ENCODE data around the gene ARHGAP9.
"Not testable (repeated sequence)": the region's sequence is repeated elsewhere in the genome, so short reads cannot be mapped to it uniquely, and the experiment has no call there.

ARHGAP9 gene

DNA sequence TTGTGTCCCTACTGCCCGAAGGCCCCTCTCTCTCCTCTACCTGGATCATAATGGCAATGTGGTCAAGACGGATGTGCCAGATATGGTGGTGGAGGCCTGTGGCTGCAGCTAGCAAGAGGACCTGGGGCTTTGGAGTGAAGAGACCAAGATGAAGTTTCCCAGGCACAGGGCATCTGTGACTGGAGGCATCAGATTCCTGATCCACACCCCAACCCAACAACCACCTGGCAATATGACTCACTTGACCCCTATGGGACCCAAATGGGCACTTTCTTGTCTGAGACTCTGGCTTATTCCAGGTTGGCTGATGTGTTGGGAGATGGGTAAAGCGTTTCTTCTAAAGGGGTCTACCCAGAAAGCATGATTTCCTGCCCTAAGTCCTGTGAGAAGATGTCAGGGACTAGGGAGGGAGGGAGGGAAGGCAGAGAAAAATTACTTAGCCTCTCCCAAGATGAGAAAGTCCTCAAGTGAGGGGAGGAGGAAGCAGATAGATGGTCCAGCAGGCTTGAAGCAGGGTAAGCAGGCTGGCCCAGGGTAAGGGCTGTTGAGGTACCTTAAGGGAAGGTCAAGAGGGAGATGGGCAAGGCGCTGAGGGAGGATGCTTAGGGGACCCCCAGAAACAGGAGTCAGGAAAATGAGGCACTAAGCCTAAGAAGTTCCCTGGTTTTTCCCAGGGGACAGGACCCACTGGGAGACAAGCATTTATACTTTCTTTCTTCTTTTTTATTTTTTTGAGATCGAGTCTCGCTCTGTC, 22.8 kb downstream of the ARHGAP9 start:
- DNase-seq (ENCODE audit: low spot score), result no peak

DNA sequence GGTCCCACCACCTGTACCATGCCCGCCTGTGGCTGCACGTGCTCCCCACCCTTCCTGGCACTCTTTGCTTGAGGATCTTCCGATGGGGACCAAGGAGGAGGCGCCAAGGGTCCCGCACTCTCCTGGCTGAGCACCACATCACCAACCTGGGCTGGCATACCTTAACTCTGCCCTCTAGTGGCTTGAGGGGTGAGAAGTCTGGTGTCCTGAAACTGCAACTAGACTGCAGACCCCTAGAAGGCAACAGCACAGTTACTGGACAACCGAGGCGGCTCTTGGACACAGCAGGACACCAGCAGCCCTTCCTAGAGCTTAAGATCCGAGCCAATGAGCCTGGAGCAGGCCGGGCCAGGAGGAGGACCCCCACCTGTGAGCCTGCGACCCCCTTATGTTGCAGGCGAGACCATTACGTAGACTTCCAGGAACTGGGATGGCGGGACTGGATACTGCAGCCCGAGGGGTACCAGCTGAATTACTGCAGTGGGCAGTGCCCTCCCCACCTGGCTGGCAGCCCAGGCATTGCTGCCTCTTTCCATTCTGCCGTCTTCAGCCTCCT, 23.4 kb downstream of the ARHGAP9 start:
- DNase-seq (ENCODE audit: low spot score), result no peak

DNA sequence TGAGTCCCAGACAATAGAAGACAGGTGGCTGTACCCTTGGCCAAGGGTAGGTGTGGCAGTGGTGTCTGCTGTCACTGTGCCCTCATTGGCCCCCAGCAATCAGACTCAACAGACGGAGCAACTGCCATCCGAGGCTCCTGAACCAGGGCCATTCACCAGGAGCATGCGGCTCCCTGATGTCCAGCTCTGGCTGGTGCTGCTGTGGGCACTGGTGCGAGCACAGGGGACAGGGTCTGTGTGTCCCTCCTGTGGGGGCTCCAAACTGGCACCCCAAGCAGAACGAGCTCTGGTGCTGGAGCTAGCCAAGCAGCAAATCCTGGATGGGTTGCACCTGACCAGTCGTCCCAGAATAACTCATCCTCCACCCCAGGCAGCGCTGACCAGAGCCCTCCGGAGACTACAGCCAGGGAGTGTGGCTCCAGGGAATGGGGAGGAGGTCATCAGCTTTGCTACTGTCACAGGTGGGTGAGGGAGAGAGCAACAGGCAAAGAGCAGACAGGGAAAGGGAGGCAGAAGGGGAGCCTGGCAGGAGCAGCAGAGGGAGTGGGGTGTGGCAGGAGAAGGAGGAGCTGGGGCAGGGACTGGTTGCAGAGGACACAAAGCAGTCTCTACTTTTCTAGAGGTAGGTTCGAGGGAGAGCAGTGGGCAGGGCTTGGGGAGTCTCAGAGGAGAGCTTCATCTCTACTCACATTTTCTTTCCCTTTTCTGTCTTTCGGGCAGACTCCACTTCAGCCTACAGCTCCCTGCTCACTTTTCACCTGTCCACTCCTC, 24.1 kb downstream of the ARHGAP9 start:
- DNase-seq (ENCODE audit: low spot score), result no peak

DNA sequence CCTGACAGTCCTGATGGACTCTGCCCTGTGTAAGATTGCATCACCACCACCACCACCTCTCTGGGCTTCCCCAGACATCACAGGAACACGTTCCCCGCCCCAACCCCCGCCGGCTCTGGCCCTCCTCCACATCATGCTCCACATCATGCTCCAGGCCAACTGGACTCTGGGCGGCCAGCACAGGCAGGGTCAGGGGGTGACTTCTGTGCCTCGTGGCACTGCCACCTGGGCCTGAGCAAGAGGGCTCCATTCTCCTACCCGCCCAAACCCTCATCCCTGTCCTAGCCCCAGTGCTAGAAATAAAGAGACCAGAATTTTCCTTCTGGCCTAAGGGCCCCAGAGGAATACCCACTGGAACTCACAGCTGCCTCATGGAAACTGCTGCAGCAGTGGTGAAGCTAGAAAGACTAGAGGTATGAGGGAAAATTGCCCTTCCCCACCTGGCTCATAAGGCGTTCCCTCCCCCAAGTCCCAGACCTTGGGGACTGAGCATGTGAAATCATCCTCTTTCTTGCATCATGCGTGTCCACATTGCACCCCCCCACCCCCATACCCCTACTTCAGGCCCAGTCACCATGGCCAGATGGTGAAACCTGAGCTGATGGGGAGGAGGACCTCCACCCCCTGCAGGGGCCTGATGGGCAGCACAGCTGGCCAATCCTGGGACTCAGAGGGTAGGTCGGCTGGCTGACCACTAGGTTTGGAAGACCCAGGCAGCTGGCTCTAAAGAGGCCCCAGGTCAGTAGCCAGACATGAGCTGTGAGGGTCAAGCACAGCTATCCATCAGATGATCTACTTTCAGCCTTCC, 24.9 kb downstream of the ARHGAP9 start, which contains the start of gene INHBE:
INHBE (plus strand) TSS at position 742 of the 808 bp plus-strand sequence. CDS start 230 bp downstream, outside the sequence.
- DNase-seq (ENCODE audit: low spot score), result no peak

DNA sequence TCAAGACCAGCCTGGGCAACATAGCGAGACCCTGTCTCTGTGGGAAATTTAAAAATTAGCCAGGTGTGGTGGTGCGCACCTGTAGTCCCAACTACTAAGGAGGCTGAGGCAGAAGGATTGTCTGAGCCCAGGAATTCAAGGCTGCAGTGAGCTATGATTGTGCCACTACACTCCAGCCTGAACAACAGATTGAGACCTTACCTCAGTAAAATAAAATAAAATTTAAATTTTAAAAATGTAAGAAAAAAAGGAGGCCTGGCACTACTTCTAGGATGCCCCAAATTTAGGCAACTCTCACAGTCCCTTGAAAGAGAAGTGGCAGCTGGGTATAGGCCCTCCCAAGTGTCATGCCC, 25.5 kb downstream of the ARHGAP9 start:
- no peak for DNase-seq (ENCODE audit: low spot score)

DNA sequence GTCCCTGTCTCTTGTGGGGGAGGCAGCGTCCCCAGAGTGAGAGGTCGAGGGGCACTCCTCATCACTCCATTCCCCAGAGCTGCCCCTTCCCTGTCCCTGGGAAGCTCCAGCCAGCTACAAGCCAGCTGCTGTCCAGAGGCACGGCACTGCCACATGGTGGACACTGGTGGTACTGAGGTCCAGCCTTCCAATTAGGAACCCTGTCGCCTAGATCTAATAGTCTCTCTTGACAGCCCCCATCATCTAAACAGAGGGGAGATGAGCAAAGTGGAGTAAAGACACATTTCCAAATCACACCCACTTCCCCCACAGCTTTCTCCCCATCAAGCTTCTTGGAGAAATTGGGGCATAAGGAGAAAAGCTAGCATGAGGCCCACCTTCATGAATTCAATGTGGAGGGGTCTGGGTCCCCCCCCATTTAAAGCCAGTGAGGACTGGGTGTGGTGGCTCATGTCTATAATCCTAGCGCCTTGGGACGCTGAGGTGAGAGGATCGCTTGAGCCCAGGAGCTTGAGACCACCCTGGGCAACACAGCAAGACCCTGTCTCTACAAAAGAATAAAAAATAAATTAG, 26.6 kb downstream of the ARHGAP9 start:
- peak; percentile 50 for DNase-seq (ENCODE audit: low spot score)

DNA sequence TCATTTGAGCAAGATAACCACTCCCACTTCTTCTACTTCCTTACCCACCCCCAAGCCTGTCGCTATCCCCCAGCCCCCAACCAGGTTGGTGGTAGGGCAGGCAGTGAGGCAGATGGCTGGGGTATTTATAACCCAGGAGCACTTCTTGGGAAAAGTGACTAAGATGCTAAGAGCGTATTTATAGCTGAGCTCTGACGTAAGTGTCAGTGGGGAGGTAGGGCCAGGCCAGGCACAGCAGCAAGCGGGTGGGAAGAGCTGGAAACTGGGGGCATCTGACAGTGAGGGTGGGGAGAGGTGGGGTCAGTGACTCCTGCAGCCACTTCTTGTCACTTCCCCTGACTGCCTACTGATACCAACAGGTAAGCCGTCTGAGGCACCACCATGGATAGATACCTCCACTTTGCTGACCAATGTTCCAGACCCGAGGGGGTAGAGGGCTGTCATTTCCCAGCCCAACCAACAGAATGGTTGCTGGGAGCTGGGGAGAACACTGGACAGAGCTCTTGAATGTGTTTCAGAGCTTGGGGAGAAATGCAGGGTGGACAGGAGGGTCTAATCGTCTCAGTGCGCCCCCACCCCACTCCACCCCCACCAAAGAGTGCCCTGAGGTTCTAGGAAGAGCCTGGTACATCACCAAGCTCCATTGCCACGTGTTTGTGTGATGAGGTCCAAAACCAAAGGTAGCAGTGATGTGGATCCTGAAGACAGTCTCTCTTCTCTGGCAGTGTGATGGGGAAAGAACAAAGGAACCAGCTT, 27.3 kb downstream of the ARHGAP9 start:
- DNase-seq (ENCODE audit: low spot score), result peak; percentile 71

DNA sequence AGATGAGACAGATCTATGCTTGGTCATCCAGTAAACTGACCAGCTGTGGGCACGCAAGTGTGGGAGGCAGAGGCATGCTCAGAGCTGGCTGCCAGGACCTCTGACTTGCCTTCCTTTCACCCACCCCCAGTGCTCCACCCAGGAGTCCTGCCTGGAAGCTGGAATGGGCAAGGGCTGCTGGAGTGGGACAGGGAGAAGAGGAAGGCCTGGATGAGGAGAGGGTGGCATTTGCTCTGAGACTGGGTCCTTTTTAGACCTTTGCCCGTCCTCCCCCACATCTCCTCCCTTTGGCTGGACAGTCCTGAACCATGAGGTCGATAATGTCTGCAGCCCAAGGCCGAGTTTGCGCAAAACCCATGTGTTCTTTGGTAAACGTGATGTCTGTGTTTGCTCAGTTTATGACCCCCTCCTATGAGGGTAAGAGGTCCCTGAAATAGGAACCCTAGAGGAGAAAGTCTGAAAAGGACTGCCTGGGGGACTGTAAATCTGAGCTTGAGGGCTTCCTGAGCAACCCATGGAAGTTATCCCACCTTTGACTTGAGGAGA, 28.4 kb downstream of the ARHGAP9 start:
- no peak for DNase-seq (ENCODE audit: low spot score)

DNA sequence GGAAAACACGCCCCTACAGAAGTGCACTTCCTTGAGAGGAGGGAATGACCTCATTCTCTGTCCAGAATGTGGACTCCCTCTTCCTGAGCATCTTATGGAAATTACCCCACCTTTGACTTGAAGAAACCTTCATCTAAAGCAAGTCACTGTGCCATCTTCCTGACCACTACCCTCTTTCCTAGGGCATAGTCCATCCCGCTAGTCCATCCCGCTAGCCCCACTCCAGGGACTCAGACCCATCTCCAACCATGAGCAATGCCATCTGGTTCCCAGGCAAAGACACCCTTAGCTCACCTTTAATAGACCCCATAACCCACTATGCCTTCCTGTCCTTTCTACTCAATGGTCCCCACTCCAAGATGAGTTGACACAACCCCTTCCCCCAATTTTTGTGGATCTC, 29.6 kb downstream of the ARHGAP9 start:
- DNase-seq (ENCODE audit: low spot score), result no peak

DNA sequence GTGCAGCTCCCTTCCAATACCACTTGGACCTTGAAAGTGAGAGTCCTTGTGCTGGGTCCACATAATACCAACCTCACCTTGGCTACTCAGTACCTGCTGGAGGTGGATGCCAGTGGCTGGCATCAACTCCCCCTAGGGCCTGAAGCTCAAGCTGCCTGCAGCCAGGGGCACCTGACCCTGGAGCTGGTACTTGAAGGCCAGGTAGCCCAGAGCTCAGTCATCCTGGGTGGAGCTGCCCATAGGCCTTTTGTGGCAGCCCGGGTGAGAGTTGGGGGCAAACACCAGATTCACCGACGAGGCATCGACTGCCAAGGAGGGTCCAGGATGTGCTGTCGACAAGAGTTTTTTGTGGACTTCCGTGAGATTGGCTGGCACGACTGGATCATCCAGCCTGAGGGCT, 30.3 kb downstream of the ARHGAP9 start:
- DNase-seq (ENCODE audit: low spot score), result no peak

DNA sequence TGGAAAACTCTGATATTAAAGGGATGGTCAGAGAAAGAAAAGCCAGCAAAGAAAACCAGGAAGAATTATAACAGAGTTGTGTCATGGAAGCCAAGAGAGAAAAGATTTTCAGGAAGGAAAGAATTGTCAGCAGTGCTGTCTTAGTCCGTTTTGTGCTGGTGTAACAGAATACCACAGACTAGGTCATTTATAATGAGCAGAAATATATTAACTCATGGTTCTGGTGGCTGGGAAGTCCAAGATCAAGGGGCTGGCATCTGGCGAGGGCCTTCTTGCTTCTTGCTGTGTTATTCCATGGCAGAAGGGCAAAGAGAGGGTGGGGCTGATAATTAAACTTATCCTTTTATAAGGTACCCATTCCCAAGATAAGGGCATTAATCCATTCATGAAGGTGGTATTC, 31.0 kb downstream of the ARHGAP9 start:
- no peak for DNase-seq (ENCODE audit: low spot score)

DNA sequence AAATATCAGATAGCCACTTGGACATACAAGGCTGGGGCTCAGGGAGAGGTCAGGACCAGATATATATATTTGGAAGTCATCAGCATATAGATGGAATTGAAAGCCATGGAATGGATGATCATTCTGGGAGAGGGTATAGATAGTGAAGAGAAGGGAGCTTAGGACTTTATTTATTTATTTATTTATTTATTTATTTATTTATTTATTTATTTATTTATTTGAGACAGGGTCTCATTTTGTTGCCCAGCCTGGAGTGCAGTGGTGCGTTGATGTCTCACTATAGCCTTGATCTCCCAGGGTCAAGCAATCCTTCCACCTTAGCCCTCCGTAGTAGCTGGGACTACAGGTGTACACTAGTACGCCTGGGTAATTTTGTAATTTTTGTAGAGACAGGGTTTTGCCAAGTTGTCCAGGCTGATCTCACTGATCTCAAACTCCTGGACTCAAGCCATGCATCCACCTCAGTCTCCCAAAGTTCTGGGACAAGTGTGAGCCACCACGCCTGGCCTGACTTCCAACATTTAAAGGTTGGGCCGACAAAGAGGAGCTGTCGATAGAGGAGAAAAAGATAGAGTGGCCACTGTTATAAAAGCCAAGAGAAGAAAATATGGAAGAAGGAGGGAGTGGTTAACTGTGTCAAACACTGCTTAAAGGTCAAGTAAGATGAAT, 33.2 kb downstream of the ARHGAP9 start:
- no peak for DNase-seq (ENCODE audit: low spot score)

DNA sequence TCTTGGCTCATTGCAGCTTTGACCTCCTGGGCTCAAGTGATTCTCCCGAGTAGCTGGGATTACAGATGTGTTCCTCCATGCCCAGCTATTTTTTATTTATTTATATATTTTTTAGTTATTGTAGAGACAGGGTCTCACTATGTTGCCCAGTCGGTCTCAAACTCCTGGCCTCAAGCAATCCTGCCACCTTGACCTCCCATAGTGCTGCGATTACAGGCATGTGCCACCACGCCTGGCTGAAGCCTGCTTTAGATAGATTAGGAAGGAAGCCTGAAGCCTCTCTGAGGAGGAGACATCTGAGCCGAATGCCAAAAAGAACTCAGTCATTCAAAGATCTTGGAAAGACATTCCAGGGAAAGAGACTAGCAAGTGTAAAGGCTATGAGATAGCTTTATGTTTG, 34.9 kb downstream of the ARHGAP9 start:
- no peak for DNase-seq (ENCODE audit: low spot score)

DNA sequence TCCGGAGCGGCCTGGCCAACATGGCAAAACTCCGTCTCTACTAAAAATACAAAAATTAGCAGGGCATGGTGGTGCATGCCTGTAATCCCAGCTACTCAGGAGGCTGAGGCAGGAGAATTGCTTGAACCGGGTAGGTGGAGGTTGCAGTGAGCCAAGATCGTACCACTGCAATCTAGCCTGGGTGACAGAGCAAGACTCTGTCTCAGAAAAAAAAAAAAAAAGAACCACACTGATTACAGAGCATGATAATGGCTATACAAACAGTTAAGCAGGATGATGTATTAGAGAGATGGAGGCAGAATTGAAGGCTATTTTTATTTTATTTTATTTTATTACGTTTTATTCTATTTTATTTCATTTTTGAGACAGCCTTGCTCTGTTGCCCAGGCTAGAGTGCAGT, 35.3 kb downstream of the ARHGAP9 start:
- DNase-seq (ENCODE audit: low spot score), result not testable (repeated sequence)

DNA sequence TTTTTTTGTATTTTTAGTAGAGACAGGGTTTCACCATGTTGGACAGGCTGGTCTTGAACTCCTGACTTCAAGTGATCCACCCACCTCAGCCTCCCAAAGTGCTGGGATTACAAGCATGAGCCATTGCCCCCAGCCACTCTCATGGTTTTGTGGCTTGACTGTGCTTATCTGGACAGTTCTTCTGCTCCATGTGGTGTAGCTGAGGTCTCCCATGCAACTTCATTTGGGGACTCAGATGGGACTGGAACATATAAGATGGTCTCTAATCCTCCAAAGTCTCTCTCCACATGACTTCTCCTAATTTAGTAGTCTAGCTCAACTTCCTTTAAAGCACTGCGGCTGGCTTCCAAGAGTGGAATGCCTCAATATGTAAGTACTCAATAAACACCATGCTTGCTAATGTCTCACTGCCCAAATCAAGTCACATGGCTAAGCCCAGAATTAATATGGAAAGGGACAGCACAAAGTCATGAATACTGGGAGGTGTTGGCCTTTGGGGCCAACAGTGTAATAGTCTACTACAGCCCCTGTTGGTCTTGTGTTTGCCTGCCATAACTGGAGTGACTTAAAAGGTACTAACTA, 37.7 kb downstream of the ARHGAP9 start:
- DNase-seq (ENCODE audit: low spot score), result no peak

DNA sequence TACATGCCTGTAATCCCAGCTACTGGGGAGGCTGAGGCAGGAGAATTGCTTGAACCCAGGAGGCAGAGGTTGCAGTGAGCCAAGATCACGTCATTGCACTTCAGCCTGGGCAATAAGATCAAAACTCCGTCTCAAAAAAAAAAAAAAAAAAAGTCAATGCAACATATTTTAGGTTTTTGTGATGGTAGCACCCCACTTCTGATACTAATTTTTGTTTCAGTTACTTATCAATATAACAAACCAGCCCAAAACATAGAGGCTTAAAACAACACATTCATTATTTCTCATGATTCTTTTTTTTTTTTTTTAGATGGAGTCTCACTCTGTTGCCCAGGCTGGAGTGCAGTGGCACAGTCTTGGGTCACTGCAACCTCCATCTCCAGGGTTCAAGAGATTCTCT, 38.3 kb downstream of the ARHGAP9 start:
- not testable (repeated sequence) for DNase-seq (ENCODE audit: low spot score)

DNA sequence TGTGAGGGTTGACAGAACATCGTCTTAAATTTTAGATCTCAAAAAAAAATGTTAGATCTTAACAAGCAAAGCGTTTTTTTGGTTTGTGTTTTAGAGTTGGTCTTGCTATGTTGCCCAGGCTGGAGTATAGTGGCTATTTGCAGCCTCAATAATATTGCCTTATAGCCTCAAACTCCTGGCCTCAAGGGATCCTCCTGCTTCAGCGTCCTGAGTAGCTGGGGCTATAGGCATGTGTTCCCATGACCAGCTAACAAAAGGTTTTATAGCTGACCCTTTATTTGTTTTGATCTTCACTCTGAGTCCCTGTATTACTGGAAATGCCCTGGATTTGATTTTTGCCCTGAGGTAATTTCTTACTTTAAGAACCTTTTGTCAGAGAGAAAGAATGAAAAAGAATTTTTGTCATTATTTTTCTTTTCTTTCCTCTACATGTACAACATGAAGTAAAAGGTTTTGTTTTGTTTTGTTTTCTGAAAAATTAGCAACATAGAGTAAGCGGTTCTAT, 39.9 kb downstream of the ARHGAP9 start:
- DNase-seq (ENCODE audit: low spot score), result no peak

DNA sequence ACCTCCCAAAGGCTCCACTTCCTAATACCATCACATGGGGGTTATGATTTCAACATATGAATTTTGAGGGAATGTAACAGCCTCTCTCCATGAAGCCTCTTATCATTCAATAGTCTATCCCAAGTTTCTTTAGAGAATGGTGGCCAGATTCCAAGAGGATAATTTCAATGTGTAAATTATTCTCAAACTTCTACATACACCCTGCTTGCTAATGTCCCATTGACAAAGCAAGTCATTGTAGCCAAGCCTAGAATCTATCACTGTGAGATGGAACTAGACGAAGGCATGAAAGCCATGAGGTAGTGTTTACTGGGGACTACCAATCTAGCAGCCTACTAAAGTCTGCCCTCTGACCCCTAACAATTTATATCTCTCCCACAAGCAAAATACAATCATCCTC, 41.3 kb downstream of the ARHGAP9 start:
- DNase-seq (ENCODE audit: low spot score), result no peak

DNA sequence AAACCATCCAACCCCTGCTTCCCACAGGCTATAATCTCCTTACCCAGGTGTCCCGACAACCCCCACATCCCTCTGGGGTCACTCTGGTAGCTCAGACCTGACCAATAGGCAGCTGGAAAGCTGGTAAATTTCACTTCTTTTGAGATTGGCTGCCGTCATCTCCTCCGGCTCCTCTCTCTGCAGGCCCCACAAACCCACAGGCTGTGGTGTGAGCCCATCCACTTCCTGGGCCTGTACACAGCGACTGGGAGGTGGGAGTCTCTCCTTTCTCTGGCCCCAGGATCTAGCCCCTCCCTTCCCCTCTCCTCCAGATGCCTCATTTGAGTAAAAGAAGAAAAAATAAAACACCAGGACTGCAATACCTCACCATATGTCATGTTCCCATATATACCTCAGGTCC, 44.4 kb downstream of the ARHGAP9 start:
- no peak for DNase-seq (ENCODE audit: low spot score)

Data from putamen (tissue), 1 donor.